HuH-7.5 (cell line): ENCODE results near the gene KRT31.
"Not testable (repeated sequence)": the region's sequence is repeated elsewhere in the genome, so short reads cannot be mapped to it uniquely, and the experiment has no call there.

ENCODE experiments used
- DNase-seq: peaks from one replicate; pipeline ENCODE4 v3.0.0; 2011; ENCODE audit warnings: low spot score

Gene KRT31

DNA sequence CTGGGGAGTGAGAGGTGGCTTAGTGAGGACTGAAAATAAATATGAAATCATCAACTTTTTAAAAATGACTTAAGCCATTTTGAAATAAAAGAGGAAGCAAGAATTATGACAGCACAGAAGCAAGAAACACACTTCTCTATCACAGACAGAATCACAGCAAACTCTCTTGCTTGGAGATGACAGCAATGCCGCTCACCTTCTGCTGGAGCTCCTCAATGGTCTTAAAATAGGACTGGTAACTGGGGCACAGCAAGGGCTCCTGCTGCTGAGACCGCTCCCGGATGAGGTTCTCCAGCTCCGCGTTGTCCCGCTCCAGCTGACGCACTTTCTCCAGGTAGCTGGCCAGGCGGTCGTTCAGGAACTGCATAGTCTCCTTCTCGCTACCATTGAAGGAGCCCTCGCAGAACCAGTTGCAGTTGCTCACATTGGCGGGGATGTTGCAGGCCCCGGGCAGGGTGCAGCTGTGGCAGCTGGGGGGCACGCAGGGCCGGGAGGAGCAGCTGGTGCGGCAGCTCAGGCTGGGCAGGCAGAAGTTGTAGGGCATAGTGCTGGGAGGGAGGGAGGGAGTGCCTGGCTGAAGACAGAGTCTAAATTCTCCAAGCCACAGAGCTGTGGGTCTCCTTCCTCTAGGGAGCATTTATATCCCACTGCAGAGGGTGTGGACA lies at the start of gene KRT31:
Gene KRT31 (minus strand): TSS at position 613 of the 665 bp plus-strand sequence. CDS start 69 bp downstream, at position 544.
- no peak for DNase-seq

DNA sequence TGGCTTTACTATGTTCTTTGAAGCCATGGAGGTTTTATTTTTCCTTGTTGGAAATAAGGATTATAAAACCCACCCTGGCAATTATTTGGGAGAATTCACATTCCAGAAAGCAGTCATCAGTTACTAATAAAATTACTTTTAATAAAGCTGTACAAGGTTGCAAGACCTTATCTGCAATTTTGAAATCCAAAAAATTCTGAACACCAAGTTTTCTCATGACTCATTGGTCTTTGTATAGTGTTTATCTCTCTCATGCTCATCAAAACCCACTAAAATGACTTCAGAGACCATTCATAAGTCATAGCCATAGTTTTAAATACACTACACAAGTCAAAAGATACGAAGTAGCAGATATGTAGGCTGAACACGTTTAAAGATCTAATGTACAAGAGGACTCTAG lies 49.4 kb upstream of the KRT31 start:
- no peak for DNase-seq

DNA sequence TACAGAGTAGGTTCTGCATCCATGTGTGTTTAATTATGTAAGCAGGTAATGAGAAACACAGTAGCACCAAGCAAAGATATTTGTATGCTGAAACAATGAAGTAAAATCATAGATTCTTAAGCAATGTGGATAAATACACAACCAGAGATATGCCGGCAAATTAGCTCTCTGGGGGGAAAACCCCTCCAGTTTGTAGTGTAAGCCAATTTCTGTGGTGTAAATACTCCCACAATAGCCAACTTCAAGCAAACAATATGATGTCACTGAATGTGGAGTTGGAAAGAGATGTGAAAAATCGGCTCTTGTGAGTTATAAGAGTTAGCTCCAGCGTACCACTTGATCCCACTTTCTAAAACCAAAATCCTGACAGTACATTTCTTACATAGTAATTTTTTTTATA lies 47.2 kb upstream of the KRT31 start:
- DNase-seq = no peak

DNA sequence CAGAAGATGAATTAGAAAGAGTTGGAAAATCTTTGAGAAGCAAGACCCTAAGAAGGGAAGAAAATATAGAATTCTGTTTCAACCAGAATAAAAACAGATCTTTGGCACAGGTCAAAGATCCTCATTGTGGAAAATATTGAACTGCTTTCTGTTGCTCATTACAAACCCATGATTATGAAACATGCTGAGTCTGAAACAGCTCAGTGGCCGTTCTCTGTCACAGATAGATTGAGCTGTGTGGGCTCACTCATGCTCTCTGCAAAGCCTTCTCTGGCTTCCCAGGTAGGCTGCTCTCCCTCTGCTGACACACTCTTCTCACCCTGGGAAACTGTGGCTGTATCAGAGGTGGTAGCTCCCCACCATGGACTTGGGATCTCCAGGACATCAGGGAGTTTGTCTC lies 46.8 kb upstream of the KRT31 start:
- no peak for DNase-seq

DNA sequence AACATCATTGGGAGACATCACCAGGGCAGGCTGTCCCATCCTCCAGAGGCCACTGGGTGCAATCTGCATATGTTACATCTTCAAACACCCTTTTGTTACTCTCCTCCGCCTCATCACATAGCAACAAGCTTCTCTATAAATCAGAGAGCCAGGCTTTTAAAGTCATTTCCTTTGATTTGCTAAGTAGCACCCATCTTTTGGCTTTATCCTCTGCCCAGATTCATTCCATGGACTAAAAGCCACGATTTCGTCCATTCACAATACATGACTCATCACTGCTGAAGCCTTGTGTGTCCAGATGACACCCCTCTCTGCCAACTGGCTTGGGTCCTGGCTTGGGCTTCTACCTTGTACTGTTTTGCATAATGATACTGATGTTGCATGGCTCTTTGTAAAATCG lies 45.3 kb upstream of the KRT31 start:
- no peak for DNase-seq

DNA sequence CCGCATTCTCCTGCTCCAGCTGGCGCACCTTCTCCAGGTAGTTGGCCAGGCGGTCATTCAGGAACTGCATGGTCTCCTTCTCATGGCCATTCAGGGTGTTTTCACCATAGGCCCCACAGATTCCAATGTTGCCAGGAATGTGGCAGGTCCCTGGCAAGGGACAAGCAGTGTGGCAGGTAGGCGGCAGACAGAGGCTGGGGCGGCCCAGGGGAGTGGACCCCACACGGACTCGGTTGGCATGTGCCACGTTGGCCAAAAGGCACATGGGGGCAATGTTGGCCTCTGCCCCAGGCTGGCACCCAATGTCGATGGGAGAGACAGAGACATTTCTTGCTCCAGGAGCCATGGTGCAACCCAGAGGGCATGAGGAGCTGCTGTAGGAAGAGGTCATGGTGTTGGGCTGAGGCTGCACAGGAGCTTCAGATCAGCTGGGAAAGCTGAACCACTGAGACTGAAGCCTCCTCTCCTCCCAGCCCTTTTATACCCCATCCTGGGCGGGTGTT lies 43.2 kb upstream of the KRT31 start, which contains the start of gene KRT38:
Gene KRT38 (minus strand): TSS at position 453 of the 503 bp plus-strand sequence. CDS start 62 bp downstream, at position 391.
- no peak for DNase-seq

DNA sequence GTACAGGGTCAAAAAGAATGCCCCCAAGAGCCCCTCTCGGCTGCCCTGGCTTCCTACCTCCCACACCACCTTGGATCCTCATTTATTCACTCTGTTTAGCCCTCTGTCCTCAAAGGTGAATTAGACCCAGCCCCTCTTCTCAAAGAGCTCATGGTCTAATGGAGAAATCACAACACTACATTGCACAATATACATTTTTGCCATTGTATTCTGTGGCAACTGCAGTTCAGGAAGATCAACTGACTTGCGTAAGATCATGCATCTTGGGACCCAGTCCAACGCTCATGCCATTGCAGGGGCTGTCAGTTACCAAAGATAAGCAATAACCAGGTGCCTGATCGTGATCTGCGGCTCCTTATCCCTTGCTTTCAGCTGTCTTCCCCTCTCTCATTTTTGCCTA lies 42.0 kb upstream of the KRT31 start:
- DNase-seq = no peak

DNA sequence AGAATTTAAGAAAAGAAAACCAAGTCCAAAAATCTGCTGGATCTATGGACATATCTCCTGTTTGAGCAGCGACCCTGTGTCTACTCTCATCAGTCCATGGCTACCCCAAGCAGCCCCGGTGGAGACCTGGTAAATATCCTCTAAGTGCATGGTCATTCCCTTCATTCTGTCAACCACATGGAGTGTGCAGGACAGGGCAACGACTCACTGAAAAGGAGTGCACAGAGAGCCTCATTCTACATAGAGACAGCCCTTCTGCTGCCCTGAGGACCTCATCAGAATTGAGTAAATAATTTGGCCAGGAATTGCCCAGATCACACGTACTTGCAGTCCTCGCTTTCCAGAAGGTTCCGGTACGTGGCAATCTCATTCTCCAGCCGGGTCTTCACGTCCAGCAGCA lies 40.4 kb upstream of the KRT31 start:
- no peak for DNase-seq

DNA sequence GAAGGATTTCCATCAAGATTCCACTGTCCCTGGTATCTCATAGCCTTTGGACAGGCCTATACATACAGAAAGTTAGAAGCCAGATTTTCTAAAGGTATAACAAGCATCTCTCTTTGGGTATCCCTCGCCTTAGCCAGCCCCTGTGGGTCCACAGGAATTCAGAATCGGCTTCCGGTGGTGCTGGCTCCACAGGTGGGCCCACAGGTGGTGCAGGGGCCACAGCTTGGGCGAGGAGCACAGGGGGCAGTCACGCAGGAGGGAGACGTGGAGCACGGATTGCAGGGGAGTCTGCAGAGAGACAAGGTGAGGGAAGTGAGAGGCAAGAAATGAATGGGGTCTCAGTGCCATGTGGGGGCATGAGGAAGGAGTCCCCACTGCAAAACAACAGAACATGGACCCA lies 39.8 kb upstream of the KRT31 start:
- DNase-seq = no peak

DNA sequence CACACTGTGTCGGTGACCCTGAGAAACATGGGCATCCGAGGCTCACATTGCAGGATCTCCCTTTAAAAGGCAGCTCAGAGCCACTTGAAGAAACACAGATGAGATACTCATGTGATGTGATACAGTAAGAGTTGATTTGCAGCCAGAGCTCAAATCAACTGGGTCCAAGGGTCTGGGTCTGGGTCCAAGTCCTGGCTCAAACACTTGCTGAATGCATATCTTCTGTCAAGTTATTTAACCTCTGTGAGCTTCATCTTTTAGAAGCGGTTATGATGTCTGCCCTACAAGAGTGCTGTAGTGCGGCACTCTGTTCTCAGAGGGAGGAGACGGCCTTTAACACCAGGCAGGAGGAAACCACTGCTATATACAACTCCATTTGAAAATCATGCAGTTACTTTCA lies 37.0 kb upstream of the KRT31 start:
- DNase-seq = no peak

DNA sequence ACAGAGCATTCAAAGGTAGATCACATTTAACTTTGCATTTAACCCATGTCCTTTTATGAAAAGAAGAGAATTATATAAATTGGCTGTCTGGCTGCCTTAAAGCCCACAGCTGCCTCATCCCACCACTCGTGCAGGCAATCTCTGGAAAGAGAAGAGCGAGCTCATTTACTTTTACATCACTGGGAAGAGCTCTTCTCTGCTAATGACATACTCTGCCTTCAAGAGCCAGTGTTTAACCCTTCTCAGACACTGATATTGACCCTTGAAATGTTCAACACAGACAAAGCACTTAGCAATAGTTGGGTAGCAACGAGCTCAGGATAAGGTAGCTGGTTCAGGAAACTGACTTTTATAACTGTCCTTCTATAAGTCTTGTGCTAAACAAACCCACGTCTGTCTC lies 36.6 kb upstream of the KRT31 start:
- DNase-seq = no peak

DNA sequence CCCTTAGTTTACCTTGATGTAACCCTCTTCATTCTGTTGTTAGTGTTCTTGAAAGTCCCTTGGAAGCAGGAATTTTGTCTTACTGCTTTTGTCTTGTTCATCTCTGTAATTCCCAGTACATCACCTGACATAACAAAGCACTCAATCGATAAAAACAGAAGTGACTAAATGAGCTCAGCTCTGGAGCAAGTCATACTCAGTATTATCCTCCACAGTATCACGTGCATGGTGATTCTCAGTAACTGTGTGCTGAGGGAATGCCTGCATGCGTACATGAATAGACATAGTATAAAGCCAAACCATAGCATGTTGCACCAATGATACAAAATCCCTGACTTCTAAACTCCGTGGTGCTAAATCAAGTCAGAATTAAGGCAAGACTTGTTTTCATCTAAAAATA lies 36.2 kb upstream of the KRT31 start:
- no peak for DNase-seq

DNA sequence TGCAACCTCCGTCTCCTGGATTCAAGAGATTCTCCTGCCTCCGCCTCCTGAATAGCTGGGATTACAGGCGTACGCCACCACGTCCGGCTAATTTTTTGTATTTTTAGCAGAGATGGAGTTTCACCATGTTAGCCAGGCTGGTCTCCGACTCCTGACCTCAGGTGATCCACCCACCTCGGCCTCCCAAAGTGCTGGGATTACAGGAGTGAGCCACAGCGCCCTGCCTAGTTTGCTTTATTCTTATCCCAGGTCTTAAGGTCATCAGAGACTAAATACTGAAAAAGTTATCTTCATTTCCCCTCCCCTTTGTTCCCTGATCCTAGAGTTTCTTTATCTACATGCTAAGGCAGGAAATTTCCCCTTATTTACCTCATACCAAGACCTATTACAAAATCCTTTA lies 33.0 kb upstream of the KRT31 start:
- not testable (repeated sequence) for DNase-seq

DNA sequence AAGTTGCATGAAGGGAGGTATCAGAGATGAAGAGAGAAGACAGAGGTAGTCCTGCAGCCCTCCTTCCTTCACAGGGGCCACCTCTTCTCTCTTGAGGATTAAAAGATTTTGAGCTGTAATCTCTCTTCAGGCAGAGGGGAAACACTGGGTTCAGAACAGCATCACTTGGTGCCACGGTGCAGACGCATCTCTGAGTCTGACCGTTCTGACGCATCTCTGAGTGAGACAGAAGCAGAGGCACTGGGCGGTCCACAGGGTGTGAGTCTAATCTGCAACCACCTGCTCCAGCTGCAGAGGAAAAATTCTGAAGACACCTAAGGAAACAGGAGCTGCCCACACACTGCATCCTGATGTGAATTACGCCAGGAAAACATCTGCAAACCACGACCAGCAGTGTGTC lies 32.3 kb upstream of the KRT31 start:
- no peak for DNase-seq

DNA sequence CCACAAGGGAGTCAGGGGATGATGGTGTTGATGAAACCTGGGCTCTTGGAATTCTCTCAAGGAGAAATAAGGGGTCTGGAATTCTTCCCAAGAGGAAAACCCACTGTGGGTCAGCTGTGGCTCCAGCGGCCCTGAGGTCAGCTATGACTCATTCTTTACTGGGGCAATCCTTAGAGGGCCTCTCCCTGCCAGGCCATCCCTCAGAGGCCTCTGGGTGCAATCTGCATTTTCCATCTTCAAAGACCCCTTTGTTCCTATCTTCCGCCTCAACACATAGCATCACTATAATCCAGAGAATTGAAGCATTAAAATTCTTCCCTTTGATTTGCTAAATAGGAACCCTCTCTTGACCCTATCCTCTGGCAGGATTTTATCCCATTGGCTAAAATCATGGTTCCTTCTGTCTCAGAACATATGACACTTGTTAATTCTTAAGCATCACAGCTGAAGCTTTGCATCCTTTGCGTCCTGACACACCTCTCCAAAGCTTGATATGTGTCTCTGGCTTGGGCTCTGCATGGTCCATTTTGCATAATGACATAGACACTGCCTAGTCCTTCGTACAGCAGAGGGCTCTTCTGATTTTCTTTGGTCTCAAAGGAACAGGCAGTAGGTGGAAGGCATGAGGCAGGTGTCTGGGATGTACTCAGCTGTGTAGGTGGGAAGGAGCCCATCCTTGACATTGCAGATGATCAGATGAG lies 31.3 kb upstream of the KRT31 start:
- DNase-seq = no peak

DNA sequence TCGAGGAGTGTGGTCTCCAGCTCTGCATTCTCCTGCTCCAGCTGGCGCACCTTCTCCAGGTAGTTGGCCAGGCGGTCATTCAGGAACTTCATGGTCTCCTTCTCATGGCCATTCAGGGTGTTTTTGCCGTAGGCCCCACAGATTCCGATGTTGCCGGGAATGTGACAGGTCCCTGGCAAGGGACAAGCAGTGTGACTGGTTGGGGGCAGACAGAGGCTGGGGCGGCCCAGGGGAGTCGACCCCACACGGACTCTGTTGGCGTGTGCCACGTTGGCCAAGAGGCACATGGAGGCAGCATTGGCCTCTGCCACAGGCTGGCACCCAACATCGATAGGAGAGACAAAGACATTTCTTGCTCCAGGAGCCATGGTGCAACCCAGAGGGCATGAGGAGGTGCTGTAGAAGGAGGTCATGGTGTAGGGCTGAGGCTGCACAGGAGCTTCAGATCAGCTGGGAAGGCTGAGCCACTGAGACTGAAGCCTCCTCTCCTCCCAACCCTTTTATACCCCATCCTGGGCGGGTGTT lies 26.8 kb upstream of the KRT31 start, which contains the start of gene KRT37:
Gene KRT37 (minus strand): TSS at position 475 of the 525 bp plus-strand sequence. CDS start 62 bp downstream, at position 413.
- DNase-seq = no peak

DNA sequence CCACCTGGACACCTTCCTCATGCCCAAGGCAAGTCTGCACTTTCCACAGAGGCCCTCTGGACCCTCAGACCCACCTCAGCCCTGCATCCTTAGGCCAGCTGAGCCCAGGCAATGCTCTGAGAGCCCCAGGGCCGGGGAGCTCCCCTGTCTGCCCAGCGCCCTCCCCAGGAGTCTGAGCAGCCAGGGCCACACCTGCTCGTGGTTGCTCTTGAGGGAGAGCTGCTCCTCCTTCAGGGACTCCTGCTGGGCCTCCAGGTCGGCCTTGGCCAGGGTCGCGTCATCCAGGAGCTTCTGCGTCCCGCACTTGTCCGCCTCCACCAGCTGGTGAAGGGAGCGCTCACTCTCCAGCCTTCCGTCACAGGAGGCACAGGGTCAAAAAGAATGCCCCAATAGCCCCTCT lies 25.2 kb upstream of the KRT31 start:
- DNase-seq = not testable (repeated sequence)

DNA sequence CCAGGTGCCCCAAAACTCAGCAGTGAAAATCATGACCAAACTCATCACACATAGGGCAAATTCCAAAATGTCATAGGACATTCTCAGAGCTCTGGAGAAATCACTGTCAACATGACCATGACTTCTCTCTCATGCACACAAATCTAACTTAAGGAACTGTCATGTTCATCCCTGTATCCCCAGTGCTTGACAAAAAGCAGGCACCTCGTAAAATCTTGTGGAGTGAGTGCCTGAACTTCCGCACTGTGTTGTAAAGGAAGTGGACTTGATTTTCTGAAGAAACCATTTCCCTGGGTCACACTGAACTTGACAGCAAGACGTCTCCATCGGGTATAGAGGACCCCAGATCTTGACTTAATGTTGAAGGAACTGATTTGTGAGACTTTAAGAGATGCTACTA lies 24.2 kb upstream of the KRT31 start:
- DNase-seq = no peak

DNA sequence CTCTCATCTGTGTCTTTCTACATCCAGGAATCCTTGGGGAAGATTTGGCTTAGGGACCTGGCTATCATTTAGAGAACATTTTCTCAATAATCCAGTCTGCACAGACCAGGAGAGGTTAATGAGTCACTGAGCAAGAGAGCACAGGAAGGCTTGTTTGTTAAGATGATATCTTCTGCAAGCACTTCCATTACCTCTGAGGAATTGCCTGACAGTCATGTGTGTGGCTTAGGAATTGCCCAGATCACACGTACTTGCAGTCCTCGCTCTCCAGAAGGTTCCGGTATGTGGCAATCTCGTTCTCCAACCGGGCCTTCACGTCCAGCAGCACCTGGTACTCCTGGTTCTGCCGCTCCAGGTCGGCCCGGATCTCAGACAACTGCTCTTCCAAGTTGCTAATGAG lies 23.7 kb upstream of the KRT31 start:
- DNase-seq = no peak

DNA sequence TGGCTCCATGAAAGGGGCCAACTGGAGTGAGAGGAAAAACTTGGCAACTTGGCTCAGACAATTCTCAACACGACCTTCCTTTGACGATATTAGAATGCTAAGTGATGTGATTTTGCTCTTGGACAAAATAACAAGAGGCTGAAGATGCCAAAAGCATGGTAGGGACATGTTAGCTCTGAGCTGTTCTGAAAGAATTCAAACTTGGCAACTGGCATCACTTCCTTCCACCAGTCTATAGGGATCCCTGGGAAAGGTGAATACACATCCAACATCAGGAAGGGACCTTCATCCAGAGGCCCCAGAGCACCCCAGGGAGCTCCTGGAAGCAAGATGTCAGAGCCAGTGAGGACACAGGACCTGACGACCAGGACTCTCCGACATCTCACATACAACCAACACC lies 22.7 kb upstream of the KRT31 start:
- DNase-seq = no peak

DNA sequence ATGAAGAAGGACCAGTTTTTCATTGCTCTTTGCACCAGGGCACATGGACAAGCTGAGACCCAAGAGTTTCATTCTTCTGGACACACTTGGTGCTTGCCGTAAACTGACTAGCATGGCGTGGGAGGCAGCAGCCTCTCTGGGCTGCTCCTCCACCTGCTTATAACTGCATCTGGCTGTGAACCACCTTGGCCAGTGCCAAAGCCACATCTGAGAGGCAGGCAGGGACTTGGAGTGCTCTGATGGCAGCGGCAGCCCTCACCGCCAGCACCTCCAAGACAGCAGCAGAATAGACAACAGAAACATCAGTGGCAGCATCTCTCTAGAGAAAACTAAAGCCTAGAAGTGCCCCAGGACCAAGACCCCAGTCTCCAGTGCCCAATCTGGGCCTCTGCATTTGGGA lies 22.3 kb upstream of the KRT31 start:
- DNase-seq = no peak

DNA sequence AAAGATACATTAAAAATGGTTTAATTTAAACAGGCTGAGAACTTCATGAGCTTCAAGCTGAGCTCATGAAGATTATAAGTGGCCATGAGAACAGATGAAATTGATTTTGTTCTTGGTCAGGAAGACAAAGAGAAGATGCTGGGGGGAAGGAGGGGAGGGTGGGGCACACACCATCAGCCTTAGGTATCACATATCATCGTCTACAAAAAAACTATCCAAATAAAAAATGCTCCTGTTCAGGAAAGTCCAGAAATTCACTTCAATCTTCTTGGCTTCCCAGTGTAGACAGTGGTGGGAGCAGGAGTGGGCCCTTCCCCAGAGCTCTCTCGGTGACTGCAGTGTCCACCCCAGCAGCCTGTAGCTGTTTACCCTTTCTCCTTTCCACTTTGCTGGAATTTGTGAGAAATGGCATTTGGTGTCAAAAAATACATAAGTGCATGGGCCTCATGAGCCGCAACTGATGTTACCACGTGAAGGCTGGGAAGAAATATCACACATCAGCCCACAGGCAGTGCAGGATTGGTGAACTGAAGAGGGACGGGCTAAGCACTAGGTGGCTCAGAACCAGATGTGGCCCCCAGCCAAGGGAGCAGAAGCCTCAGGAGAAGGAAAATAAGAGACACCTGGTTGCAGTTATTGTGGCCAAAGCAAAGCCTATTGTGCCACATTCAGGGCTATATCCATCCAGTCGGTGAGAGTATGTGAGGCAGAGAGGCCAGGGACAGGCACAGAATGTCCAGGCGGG lies 20.9 kb upstream of the KRT31 start:
- DNase-seq = no peak
